Pulmonary artery endothelial cell (primary cell): ENCODE results near the gene MYL6. TPM values are rescaled to one million over a fixed set of nuclear protein-coding genes. Genes with fewer than 3 reads are reported as not detected.

ENCODE experiments used
- DNase-seq: peaks from one replicate; pipeline ENCODE4 v3.0.0-alpha.2; 2011; ENCODE audit warnings: low read depth, low spot score
- total RNA-seq: library from RNA; depleted of rRNA; stranded (reverse); fragments of >200 nt; gene quantifications from 2 replicates; pipeline ENCODE4 v1.2.3, GENCODE V29; 2014

MYL6 gene
- total RNA-seq, 1 donor from 2014 or later: 2,535 TPM

DNA sequence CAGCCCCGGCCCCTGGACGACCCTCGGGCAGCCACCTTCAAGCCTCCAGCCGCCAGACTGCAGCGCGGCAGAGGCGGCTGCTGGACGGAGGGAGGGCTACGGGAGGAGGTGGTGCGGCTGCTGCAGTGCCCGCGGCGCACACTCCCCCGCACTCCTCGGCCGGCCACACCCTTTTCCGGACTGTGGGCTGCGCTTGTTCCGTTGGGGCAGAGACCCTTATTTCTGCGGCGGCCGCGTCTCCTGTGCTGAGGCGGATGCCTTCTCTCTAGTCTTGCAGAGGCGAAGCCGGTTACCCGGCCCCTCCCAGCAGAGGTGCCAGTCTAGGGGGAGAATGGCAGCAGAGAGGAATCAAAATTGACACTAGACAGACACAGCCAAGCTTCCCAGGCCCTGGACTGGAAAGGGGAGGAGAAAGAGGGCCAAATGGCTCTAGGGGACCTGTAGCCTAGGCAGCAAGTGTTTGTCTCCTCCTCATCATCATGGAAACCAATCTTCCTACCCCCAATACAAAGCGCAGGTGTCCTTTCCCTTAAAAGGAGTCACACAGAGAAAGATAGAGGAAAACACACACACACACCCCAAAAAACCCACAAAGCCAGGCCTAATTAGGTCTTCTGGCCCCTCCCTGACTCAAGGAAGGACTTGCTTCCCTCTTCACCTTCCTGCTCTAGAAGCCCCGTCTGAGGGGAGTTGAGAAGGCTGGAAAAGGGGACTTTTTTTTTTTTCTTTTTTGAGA lies 28.8 kb upstream of the MYL6 start:
- DNase-seq: no peak

DNA sequence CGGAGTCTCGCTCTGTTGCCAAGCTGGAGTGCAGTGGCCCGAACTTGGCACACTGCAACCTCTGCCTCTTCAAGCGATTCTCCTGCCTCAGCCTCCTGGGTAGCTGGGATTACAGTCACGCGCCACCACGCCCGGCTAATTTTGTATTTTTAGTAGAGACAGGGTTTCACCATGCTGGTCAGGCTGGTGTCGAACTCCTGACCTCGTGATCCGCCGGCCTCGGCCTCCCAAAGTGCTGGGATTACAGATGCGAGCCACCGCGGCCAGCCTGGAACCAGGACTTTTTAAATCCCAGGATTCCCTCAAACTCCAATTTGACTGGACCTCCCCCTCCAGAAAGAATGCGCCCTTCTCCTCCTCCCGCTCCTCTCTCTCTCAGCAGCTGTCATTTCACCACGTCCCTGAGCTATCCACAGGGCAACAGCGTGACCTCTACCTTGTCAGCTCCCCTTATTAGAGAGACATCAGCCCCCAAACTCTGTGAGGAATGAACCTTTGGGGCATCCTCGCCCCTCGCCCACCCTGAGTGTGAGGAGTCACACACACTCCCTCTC lies 28.1 kb upstream of the MYL6 start:
- no peak for DNase-seq

DNA sequence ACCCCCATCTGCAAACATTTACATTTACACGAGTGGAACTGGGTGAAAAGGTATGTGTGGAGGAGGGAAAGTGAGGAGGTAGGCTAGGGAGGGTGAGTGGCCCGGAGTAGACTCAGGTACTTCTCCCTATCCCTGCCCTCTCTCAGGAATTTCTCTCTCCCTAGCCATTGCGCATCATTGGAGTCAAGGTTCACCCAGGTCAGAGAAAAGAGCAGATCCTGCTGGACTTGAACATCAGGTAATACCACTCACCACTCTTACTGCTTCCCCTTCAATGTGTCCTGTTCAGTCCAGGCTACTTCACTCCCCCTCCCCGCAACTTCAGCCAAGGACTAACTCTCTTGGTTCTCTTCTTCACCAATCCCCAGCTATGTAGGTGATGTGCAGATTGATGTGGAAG lies 27.3 kb upstream of the MYL6 start:
- no peak for DNase-seq

DNA sequence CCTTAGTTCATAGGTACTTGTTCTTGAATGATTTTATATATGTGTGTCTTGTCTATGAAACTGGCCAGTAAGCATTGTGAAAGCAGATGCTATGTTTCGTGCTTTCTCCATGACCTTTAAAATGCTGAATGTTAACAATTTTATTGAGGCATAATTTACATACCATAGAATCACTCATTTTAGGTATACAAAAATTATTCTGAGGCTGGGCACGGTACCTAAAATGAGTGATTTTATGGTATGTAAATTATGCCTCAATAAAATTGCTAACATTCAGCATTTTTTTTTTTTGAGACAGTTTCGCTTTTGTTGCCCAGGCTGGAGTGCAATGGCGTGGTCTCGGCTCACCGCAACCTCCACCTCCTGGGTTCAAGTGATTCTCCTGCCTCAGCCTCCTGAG lies 23.3 kb upstream of the MYL6 start:
- no peak for DNase-seq

DNA sequence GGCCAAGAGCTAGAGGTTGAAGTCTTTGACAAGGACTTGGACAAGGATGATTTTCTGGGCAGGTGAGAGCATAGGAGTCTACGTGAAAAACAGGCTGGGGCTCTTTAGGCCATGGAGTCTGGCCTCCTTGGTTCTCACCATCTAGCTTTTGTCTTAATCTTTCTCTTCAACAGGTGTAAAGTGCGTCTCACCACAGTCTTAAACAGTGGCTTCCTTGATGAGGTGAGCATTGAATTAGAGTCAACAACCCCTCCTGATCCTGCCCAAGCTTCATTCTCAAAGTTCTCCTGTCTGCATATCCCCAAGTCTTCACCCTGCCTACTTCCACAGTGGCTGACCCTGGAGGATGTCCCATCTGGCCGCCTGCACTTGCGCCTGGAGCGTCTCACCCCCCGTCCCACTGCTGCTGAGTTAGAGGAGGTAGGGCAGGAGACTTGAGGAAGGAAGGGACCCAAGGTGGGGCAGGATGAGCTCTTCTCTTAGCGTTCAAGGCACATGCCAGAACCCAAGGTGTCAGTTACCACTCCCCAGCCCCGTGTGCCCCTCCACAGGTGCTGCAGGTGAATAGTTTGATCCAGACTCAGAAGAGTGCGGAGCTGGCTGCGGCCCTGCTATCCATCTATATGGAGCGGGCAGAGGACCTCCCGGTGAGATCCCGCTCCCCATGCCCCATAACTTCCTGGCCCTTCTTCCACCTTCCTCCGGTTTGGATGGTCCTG lies 20.1 kb upstream of the MYL6 start:
- DNase-seq: no peak

DNA sequence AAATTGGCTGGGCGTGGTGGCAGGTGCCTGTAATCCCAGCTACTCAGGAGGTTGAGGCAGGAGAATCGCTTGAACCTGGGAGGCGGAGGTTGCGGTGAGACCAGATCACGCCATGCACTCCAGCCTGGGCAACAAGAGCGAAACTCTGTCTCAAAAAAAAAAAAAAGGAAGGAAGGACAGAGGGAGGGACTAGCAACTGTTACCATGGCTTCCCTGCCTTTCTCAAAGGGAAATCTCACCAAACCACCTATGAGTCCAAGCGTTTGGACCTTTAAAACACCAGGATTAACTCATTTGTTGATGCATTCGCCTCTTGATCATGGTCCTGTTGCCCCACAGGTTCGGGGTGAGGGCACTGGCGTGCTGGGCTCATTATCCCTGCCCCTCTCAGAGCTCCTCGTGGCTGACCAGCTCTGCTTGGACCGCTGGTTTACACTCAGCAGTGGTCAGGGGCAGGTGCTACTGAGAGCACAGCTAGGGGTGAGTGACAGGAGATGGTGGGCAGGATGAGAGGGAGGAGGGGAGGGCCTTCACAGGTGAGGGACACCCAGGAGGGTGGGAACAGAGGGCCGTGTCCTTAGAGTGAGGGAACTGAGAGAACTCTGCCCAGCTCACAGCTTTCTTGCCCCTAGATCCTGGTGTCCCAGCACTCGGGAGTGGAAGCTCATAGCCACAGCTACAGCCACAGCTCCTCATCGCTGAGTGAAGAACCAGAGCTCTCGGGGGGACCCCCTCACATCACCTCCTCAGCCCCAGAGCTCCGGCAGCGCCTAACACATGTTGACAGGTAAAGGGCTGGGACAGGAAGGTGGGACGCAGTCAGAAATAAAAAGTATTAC lies 16.0 kb upstream of the MYL6 start:
- no peak for DNase-seq

DNA sequence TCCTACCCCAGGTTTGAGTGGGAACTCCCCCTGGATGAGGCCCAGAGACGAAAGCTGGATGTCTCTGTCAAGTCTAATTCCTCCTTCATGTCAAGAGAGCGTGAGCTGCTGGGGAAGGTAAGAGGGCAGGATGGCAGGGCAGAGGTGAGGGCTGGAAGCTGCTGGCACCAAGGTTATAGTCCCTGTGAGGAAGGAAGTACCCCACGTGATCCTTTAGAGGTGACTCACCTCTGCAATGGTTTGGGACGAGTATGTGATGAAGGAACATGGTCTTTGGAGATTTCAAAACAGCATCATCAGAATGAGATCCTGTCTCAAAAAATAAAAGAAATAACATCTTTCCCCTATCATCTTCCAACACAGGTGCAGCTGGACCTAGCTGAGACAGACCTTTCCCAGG lies 14.9 kb upstream of the MYL6 start:
- DNase-seq: no peak

DNA sequence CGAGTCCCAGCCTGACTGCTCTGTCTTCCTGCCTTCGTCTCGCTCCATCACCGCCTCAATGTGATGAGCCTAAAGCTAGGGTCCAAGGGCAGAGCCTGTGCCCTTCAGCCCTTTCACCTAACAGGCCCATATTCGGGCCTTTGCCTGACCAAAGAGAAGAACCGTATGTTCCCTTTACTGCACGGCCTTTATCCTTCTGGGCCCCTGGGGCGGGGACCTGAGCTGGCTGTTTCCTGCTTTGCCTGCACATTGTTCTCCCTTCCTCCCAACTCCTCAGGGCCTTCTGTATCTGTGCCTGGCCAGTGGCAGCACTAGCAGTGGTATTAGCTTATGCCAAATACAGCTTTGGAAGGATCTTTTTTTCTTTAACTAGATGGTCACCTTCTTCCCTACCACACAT lies 14.3 kb upstream of the MYL6 start:
- peak; percentile 30 for DNase-seq

DNA sequence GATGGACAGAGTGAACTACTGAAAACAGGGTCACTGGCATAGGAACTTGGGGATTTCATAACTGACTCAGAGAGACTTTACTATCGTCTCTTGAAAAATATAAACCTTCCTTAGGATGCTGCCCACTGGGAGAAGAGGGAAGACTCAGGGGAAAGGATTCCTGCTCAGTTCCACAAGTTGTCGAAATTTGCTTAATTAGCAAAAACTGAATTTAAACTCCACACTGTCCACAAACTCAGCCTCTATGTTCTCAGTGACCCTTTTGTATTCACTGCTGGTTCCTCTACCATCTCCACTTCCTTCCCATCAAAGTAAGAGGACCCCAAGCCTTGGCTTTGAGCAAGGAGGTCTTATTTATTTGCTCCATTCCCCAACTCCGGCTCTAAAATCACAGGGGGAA lies 12.9 kb upstream of the MYL6 start:
- no peak for DNase-seq

DNA sequence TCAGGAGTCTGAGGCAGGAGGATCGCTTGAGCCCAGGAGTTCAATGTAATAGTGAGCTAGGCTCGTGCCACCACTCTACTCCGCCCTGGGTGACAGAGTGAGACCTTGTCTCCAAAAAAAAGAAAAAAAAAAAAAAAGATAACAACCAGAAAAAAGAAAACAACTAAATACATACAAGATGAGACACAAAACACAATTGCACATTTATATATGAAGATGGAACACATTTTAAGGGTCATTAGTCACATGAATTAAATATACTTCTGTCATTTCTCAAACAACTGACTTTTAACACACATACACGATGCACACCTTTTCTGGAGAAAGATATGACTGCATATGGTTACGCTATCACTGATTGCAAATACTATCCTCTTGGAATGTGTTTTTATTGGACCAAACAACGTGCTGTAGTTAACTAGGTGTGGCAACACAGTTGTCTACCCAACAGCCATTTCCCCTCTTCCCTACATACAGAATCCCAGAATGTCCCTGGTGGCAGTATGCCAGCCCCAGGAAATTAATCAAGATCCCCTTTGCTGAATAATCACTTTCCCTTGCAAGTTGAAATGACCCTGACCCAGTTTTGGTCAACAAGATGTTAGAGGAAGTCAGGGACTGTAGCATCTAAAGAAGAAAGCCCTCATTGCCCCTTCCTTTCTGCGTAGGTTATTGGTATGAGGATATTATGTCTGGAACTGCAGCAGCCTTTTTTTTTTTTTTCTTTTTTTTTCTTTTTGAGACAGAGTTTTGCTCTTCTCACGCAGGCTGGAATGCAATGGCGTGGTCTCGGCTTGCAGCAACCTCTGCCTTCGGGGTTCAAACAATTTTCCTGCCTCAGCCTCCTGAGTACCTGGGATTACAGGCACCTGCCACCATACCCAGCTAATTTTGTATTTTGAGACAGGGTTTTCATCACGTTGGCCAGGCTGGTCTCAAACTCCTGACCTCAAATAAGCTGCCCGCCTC lies 11.4 kb upstream of the MYL6 start:
- DNase-seq: no peak

DNA sequence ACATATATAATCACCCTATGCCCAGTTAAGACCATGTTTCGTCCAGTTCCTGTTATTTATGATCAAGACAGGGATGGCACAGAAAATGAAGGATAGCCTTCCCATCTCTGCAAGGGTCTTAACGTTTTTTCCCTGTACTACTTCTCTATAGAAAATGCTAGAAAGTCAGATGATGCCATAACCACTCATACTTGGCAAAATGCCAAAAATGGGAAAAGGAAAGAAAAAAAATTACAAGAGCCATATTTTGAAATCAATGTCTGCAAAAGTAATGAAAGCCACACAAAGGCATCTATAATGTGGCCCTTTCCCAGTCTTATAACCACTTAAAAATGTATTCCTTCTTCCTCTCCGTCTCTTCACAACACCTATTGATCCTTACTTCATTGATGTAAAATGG lies 7.6 kb upstream of the MYL6 start:
- DNase-seq: no peak

DNA sequence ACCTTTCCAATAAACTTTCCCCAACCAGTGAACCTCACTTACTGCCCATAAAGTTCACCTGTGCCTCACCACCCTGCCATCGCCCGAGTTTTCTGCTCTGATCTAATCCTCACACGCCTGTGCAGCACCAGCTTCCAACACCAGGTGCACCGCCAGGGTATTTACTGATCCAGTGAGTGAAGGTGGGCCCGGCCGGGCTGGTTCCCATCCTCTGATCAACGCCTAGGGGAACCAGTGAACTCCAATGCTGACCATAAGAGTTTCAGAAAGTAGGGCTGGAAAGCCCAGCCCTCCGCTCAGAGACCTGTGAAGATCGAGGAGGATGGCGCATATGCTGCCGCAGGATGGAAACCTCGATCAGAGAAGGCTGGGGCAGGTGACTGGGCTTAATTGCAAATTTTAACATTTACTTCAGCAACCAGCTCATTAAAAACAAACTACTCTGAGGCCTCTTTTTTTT lies 6.5 kb upstream of the MYL6 start:
- no peak for DNase-seq

DNA sequence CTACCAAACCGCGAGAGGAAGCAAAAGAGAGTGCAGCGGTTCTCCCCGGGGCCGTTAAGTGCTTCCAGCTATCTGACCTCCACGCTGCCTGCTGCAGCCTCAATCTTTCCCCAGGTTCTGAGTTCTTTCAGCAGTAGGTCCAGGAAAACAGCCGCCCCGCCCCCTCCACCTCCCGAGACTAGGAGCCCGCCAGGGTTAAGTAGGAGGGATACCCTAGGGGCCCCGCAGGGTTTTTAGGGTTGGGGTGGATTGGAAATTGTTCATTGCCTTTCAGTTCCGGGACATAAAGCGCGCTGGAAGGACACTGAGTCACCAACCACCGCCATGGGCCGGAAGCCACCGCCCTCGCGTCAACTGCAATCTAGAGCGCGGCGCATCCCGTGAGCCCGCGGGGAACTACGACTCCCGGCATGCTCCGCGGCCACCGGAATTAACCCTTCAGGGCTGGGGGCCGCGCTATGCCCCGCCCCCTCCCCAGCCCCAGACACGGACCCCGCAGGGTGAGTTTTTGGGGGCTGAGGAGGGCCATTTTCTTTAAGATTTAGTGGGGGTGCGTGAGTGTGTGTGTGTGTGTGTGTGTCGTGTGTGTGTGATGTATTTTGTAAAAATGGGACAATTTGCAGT lies 5.9 kb upstream of the MYL6 start, which contains the start of gene MYL6B:
Gene MYL6B, plus strand, starts transcription at position 456 of the 624 bp plus-strand sequence. CDS start 1,332 bp downstream, outside the sequence.
- peak; percentile 64 for DNase-seq

DNA sequence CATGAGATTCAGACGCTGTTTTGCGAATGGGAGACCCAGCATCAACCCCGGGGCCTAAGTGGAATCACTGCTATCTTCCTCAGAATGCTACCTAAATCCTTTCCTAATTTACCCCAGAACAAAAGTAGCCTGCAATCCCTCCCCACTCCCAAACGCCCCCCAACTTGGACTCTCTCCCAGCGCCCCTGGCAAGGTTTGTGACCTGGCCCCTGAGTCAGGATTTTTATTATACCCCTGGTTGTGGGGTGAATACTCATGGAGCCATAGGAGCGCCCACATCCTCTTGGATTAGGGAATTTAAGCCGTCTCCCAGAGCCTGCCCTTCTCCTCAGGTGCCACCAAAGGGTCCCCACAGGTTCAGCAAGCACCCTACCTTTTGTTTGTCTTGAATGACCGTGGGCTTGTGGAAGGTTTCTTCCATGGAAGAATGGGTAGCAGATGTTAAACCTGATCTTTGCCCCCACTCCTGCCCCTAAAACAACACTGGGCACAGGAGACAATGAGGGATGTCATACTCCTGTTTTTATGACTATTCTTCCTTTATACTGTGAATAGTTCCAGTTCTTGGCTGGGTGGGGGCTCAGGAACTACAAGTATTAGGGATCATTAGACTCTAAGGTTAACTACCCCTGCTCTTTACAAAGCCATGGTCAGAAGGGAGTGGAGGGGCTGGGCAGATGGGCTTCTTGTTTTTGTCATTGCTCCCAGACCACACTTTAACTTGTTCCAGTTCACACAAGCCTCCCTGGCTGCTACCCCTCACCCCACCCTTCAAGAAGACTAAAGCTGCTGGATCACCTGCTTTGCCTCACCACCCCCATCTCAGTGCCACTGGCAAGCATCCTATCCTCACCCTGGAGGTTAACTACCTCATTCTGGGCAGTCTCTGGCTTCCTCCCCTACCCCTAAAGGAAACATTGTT lies 5.1 kb upstream of the MYL6 start:
- no peak for DNase-seq

DNA sequence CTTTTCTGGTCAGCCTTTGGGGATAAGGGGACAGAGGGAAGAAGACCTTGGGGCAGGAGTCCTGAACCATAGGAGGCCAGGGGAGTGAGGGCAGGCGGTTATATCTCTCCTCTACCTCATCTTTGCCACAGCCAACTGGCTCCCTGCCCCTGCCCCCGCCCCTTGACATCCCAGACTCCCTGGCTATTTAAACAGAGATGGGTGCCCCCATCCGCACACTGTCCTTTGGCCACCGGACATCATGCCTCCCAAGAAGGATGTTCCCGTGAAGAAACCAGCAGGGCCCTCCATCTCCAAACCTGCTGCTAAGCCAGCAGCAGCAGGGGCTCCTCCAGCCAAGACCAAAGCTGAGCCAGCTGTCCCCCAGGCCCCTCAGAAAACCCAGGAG lies 4.5 kb upstream of the MYL6 start:
- no peak for DNase-seq

DNA sequence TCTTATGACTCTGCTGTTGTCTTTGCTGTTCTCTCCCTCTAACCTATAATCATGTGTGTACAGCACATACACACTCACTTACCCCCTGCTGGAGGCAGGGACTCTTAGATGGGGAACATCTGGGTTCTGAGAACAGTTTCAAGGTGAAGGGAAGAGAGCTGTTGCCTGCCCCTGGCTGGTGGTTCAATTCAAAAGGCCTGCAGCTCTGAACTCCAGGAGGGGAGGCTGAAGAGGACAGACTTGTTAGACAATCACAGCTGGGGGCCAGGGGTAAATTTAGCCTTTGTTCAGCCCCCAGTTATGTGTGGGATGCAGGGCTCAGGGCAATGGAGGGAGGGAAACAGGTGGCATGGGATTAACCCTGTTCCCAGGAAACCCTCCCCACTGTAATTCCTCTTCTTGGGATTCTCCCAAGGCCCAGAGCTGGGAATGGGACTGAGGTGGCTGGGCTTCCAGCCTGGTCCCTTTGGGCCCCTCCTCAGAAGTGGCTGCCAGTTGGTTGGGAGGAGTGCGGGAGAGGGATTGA lies 3.9 kb upstream of the MYL6 start:
- no peak for DNase-seq

DNA sequence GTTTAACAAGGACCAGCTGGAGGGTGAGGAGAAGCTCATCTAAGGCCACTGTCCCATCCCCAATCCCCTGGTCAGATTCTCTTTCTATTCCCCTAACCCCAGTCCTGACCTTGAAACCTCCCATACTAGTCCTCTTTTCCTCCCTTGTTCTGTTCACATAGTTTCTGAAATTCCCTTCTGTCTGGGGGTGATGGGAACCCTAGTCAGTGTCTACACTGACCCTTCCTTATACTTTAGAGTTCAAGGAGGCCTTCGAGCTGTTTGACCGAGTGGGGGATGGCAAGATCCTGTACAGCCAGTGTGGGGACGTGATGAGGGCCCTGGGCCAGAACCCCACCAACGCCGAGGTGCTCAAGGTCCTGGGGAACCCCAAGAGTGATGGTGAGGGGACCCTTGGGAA lies 3.3 kb upstream of the MYL6 start:
- no peak for DNase-seq

DNA sequence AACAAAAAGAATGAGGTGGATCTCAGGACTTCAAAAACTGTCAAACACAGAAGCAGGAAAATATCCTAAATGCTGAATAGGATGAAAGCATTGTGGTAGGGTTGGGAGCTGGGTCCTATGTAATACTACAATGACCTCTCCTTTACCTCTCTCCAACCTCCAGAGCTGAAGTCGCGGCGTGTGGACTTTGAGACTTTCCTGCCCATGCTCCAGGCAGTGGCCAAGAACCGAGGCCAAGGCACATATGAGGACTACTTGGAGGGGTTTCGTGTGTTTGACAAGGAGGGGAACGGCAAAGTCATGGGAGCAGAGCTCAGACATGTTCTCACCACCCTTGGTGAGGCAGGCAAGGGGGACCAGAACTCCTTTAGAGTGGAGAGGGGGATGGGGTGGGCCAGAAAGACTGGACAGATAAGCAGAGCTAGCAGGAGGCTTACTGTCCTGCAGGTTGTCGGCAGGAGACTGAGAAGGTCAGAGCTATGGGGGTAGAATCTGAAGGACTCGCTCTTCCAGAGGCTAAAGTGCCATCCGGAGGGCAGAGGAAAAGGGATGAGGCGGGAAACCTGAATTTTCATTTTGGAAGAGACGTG lies 2.8 kb upstream of the MYL6 start:
- DNase-seq: no peak
